ENCODE data around the gene RAD23A. TPM values are rescaled to one million over a fixed set of nuclear protein-coding genes. Genes with fewer than 3 reads are reported as not detected.

The RAD23A gene
- total RNA-seq, 1 donor from 2014 or later = 129 TPM

- no peak overlapping the region for H3K4me3 ChIP-seq (ENCODE audit: low read depth, low read length)
- no peak for DNase-seq (ENCODE audit: low read depth)
- TF ChIP-seq CTCF (conservative IDR thresholded peaks at IDR 0.05; ENCODE audit: low read depth, low read length) = no peak
These were observed 34.3 kb downstream of the RAD23A start for GRCh38 chr19:12979974-12980373.

GRCh38 chr19:12982648-12983047 lies 37.0 kb downstream of the RAD23A start:
- no peak overlapping the region for H3K4me3 ChIP-seq (ENCODE audit: low read depth, low read length)
- DNase-seq (ENCODE audit: low read depth) = no peak
- no peak for TF ChIP-seq CTCF (conservative IDR thresholded peaks at IDR 0.05; ENCODE audit: low read depth, low read length)

GRCh38 chr19:12983091-12983490 lies 37.4 kb downstream of the RAD23A start:
- no peak for DNase-seq (ENCODE audit: low read depth)
- peak overlapping the region; percentile 40 for H3K4me3 ChIP-seq (ENCODE audit: low read depth, low read length)
- no peak for TF ChIP-seq CTCF (conservative IDR thresholded peaks at IDR 0.05; ENCODE audit: low read depth, low read length)

GRCh38 chr19:12983542-12984142 lies 38.0 kb downstream of the RAD23A start:
- H3K4me3 ChIP-seq (ENCODE audit: low read depth, low read length) = peak overlapping the region; percentile 40
- no peak for DNase-seq (ENCODE audit: low read depth)
- peak; percentile 82 for TF ChIP-seq CTCF (conservative IDR thresholded peaks at IDR 0.05; ENCODE audit: low read depth, low read length)

- TF ChIP-seq CTCF (conservative IDR thresholded peaks at IDR 0.05; ENCODE audit: low read depth, low read length) = no peak
- no peak overlapping the region for H3K4me3 ChIP-seq (ENCODE audit: low read depth, low read length)
- no peak for DNase-seq (ENCODE audit: low read depth)
These were observed 38.5 kb downstream of the RAD23A start for GRCh38 chr19:12984143-12984627.

- H3K4me3 ChIP-seq (ENCODE audit: low read depth, low read length) = no peak overlapping the region
- no peak for DNase-seq (ENCODE audit: low read depth)
- no peak for TF ChIP-seq CTCF (conservative IDR thresholded peaks at IDR 0.05; ENCODE audit: low read depth, low read length)
These were observed 39.0 kb downstream of the RAD23A start for GRCh38 chr19:12984683-12985048.
